Measurements from ENCODE around the gene PHACTR1. TPM values are rescaled to one million over a fixed set of nuclear protein-coding genes. Genes with fewer than 3 reads are reported as not detected.

Gene PHACTR1
- total RNA-seq, 2 experiments from 2014 or later = 1.3 to 2.3 TPM

DNA sequence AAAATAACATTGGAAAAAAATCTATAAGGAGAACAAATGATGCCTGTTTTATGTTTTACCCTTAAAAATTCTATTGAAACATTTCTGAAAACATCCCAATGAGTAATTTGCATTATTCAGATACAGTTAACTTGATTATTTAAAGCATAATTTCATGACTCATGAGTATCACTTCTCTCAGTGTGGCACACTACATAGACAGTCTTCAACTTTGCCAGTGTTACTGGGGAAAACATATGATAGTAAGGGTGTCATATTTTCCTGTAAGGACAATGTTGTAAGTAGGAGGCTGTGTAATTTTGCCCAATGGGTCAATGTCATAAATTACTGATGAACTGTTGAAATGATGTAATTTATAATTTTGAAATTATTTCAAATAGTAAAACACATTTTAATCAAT, 125.5 kb downstream of the PHACTR1 start:
- Mint-ChIP-seq H3K27me3 (no peaks in the 10 kb centered on the region), H3K4me3 (no peak overlapping the region), H3K36me3 (ENCODE audit: low read depth) (no peaks in the 10 kb centered on the region), H3K4me1 (ENCODE audit: low read depth) (no peaks in the 10 kb centered on the region), H3K27ac (no peak overlapping the region), H3K9me3 (no peaks in the 10 kb centered on the region)
- DNase-seq (no peak), ATAC-seq (ENCODE audit: poor library complexity) (no peak)
- no peak overlapping the region for H3K4me3 ChIP-seq (ENCODE audit: low read length)
- ChIA-PET POLR2A (no interaction called here), CTCF (no interaction called here)
- H3K36me3 ChIP-seq (ENCODE audit: insufficient read depth, low read length) = no peaks in the 10 kb centered on the region
- TF ChIP-seq, protein P1, sequence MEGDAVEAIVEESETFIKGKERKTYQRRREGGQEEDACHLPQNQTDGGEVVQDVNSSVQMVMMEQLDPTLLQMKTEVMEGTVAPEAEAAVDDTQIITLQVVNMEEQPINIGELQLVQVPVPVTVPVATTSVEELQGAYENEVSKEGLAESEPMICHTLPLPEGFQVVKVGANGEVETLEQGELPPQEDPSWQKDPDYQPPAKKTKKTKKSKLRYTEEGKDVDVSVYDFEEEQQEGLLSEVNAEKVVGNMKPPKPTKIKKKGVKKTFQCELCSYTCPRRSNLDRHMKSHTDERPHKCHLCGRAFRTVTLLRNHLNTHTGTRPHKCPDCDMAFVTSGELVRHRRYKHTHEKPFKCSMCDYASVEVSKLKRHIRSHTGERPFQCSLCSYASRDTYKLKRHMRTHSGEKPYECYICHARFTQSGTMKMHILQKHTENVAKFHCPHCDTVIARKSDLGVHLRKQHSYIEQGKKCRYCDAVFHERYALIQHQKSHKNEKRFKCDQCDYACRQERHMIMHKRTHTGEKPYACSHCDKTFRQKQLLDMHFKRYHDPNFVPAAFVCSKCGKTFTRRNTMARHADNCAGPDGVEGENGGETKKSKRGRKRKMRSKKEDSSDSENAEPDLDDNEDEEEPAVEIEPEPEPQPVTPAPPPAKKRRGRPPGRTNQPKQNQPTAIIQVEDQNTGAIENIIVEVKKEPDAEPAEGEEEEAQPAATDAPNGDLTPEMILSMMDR (IDR thresholded peaks at IDR 0.05) = no peak
- H3K9me3 ChIP-seq (ENCODE audit: control insufficient read depth in 1 of 2, insufficient read depth in 1 of 2, low read length in 2 of 2) = no peaks in the 10 kb centered on the region
- H3K27me3 ChIP-seq (ENCODE audit: control insufficient read depth in 1 of 2, insufficient read depth in 2 of 2, low read length in 2 of 2) = peaks cover 0 to 3% of the 10 kb centered on the region in 2 experiments
- intact Hi-C loops (cut with DNase I, micrococcal nuclease) = no loop called here
- no peaks in the 10 kb centered on the region for H3K4me1 ChIP-seq (ENCODE audit: insufficient read depth, low read length)
- no peak overlapping the region for H3K27ac ChIP-seq (ENCODE audit: low read depth in 1 of 2, low read length in 2 of 2)

DNA sequence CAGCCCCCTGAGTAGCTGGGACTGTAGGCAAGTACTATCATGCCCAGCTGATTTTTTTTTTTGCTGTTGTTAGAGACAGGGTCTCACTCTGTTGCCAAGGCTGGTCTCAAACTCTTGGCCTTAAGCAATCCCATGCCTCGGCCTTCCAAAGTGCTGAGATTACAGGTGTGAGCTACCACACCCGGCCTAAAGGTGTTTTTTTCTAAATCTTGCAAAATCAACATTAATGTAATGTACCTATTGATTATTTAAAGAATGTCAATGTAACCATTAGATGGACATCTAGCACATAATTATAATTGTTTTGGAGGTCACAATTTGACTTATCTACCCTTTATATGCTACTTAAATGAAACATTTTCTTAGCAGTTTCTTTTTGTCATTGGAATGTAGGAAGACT, 126.1 kb downstream of the PHACTR1 start:
- POLR2A ChIA-PET = no interaction called here
- H3K4me1 Mint-ChIP-seq (ENCODE audit: low read depth) = no peaks in the 10 kb centered on the region
- TF ChIP-seq, protein P1 (IDR thresholded peaks at IDR 0.05) = no peak
- no peaks in the 10 kb centered on the region for H3K9me3 Mint-ChIP-seq
- H3K4me3 ChIP-seq (ENCODE audit: low read length) = no peak overlapping the region
- no peaks in the 10 kb centered on the region for H3K4me1 ChIP-seq (ENCODE audit: insufficient read depth, low read length)
- H3K36me3 Mint-ChIP-seq (ENCODE audit: low read depth) = no peaks in the 10 kb centered on the region
- no peaks in the 10 kb centered on the region for H3K27me3 Mint-ChIP-seq
- ATAC-seq (ENCODE audit: poor library complexity) (no peak), DNase-seq (no peak)
- intact Hi-C loops (cut with DNase I, micrococcal nuclease) = no loop called here
- H3K27me3 ChIP-seq (ENCODE audit: control insufficient read depth in 1 of 2, insufficient read depth in 2 of 2, low read length in 2 of 2) = peaks cover 0 to 3% of the 10 kb centered on the region in 2 experiments
- no peak overlapping the region for H3K27ac ChIP-seq (ENCODE audit: low read depth in 1 of 2, low read length in 2 of 2)
- H3K4me3 Mint-ChIP-seq = no peak overlapping the region
- no peaks in the 10 kb centered on the region for H3K9me3 ChIP-seq (ENCODE audit: control insufficient read depth in 1 of 2, insufficient read depth in 1 of 2, low read length in 2 of 2)
- H3K36me3 ChIP-seq (ENCODE audit: insufficient read depth, low read length) = no peaks in the 10 kb centered on the region
- no peak overlapping the region for H3K27ac Mint-ChIP-seq
- CTCF ChIA-PET = no interaction called here

DNA sequence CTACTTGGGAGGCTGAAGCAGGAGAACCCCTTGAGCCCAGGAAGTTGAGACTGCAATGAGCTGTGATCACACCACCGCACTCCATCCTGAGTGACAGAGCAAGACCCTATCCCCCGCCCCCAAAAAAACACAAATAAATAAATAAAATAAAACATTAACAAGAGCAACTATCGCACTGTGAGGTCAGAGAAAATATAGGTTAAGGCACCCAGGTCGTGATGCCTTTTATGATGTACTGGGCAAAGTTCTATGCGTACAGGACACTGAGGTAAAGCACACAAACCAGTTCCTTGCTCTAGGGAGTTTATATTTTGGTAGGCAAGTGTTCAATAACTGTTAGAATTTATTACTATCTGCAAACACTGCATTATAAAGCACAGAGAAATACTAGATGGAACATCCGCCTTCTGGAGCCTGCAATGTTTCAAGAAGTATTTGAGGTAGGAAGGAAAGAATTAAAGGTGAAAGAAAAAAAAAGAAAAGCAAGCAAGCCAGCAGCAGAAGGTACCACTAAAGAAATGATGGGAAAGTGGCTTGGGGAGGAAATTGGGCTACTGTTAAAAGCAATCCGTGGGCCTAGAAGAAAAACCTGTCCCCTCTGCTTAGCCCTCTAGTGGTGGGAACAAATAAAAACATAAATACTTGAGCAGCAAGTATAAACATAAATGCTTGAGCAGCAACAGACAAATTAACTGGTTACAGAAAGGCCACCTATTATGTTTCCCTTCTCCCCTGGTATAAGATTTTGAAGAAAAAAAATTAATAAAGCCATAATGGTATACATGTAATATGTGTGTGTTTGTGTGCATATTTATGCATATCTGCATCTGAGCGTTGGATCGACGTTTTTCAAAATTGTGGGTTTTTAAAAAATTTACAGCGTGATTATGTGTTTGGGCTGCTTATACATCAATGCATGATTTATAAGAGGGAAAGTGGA, 128.0 kb downstream of the PHACTR1 start:
- CTCF ChIA-PET = no interaction called here
- Histone ChIP-seq H3K27ac (ENCODE audit: low read depth in 1 of 2, low read length in 2 of 2) (no peak overlapping the region), H3K4me3 (ENCODE audit: low read length) (no peak overlapping the region), H3K36me3 (ENCODE audit: insufficient read depth, low read length) (no peaks in the 10 kb centered on the region), H3K4me1 (ENCODE audit: insufficient read depth, low read length) (no peaks in the 10 kb centered on the region), H3K27me3 (ENCODE audit: control insufficient read depth in 1 of 2, insufficient read depth in 2 of 2, low read length in 2 of 2) (peaks cover 0 to 3% of the 10 kb centered on the region in 2 experiments), H3K9me3 (ENCODE audit: control insufficient read depth in 1 of 2, insufficient read depth in 1 of 2, low read length in 2 of 2) (no peaks in the 10 kb centered on the region)
- POLR2A ChIA-PET = no interaction called here
- no peaks in the 10 kb centered on the region for H3K36me3 Mint-ChIP-seq (ENCODE audit: low read depth)
- TF ChIP-seq, protein P1 (IDR thresholded peaks at IDR 0.05) = peak; percentile 46
- ATAC-seq (ENCODE audit: poor library complexity) = no peak
- H3K27me3 Mint-ChIP-seq = no peaks in the 10 kb centered on the region
- H3K4me3 Mint-ChIP-seq = no peak overlapping the region
- intact Hi-C loops (cut with DNase I, micrococcal nuclease) = no loop called here
- H3K4me1 Mint-ChIP-seq (ENCODE audit: low read depth) = no peaks in the 10 kb centered on the region
- no peaks in the 10 kb centered on the region for H3K9me3 Mint-ChIP-seq
- H3K27ac Mint-ChIP-seq = no peak overlapping the region
- peak in 2 of 14 experiments; percentile 2 to 9 for DNase-seq

Measured in CD4-positive, alpha-beta T cell (primary cell).